PC-9 (cell line): ENCODE measurements around the gene ACTR1A. TPM values are rescaled to one million over a fixed set of nuclear protein-coding genes. Genes with fewer than 3 reads are reported as not detected.

ENCODE experiments used
- microRNA-seq: library from miRNA; unstranded; fragments of <30 nt; microRNA quantifications from one replicate; pipeline ENCODE4 v1.2.0, GENCODE V29; 2021; ENCODE audit warnings: borderline number of aligned reads, borderline replicate concordance
- total RNA-seq: library from RNA; stranded (reverse); gene quantifications from 2 replicates; pipeline ENCODE4 v1.2.3, GENCODE V29; 2021

The ACTR1A gene
- total RNA-seq, 1 experiment from 2014 or later: 29.4 TPM

Small RNAs within 50 kb of the gene (microRNA-seq; reads per million reads assigned to microRNA genes)
- 131 reads per million, percentile 54 among the genes with 10 or more reads in this experiment for gene MIR146B

Other genes starting within 250 kb of the ACTR1A start
- gene NFKB2, start 107.0 kb downstream of the ACTR1A start, total RNA-seq: 26.3 and 30.8 TPM in 2 replicates
- gene PSD, start 83.9 kb downstream of the ACTR1A start, total RNA-seq: 1.6 and 2.3 TPM in 2 replicates
- gene FBXL15, start 81.9 kb downstream of the ACTR1A start, total RNA-seq: 6.2 and 12.7 TPM in 2 replicates
- gene CUEDC2, start 70.1 kb downstream of the ACTR1A start, total RNA-seq: 46.2 and 57.7 TPM in 2 replicates
- gene C10orf95, start 51.2 kb downstream of the ACTR1A start, total RNA-seq: 1.0 and 1.4 TPM in 2 replicates
- gene SUFU, start 1.3 kb upstream of the ACTR1A start, total RNA-seq: 16.9 and 20.2 TPM in 2 replicates
- gene TRIM8, start 141.8 kb upstream of the ACTR1A start, total RNA-seq: 59.8 and 73.0 TPM in 2 replicates
- gene ARL3, start 211.7 kb upstream of the ACTR1A start, total RNA-seq: 7.1 and 9.7 TPM in 2 replicates
- gene SFXN2, start 211.9 kb upstream of the ACTR1A start, total RNA-seq: 5.3 and 5.4 TPM in 2 replicates
- 16.2 and 19.7 TPM in 2 replicates for gene WBP1L, start 241.2 kb upstream of the ACTR1A start, total RNA-seq